HG02884 (cell line): ENCODE data around the gene MYH3.
A peak's percentile ranks its signal among the peaks of the same experiment; 100 is the strongest.

Experiments
- ATAC-seq: cut with Tn5 transposase; IDR thresholded peaks from one replicate; pipeline ENCODE4 v1.9.1; 2021; ENCODE audit warnings: mild to moderate bottlenecking, moderate library complexity; ENCODE audit not compliant: unreplicated experiment

MYH3 gene

DNA sequence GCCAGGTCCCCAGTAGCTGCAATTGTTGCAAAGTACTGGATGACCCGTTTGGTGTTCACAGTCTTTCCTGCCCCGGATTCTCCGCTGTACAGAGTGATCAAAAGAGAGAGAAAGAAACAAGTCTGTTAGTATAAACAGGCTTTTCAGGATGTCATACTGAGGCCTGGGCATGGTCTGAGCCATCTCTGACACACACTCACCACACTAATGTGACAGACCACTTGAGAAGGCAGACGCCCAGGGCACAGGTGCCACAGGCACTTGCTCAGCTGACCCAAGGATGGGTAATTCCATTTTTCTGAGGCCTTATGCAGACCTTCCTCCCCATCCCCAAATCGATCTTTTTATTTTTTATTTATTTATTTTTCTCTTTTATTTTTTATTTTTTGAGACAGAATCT lies 7.5 kb downstream of the MYH3 start:
- ATAC-seq: no peak

DNA sequence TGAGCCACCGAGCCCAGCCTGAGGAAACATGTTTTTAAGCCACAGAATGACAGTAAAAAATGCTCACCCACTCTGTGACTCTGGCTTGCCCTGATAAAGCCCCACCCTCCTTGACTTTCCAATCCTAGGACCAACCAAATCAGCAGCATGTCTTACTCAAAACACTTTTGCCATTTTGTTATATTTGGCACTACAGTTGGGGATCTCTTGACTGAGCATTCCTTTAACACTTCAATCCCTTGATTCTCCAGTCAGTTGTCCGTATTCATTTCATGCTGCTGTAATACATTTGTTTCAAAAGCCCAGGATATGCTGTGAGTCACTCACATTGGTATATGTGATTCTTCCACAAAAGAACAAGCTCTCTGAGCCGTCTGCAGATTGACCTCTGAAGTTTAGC lies 8.2 kb downstream of the MYH3 start:
- ATAC-seq: no peak

DNA sequence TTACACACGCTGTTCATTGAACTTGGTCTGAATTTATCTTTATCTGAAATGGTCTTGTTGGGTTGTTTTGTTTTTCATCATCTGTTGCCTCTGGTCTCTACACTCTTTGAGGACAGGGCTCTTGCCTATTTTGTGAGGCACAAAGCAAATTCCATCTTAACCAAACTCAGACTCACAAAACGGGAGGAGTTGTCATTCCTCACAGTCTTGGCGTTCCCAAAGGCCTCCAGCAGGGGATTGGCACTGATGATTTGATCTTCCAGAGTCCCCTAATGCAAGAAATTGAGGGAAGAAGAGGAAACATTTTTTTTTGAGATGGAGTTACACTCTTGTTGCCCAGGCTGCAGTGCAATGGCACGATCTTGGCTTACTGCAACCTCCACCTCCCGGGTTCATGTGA lies 8.7 kb downstream of the MYH3 start:
- no peak for ATAC-seq

DNA sequence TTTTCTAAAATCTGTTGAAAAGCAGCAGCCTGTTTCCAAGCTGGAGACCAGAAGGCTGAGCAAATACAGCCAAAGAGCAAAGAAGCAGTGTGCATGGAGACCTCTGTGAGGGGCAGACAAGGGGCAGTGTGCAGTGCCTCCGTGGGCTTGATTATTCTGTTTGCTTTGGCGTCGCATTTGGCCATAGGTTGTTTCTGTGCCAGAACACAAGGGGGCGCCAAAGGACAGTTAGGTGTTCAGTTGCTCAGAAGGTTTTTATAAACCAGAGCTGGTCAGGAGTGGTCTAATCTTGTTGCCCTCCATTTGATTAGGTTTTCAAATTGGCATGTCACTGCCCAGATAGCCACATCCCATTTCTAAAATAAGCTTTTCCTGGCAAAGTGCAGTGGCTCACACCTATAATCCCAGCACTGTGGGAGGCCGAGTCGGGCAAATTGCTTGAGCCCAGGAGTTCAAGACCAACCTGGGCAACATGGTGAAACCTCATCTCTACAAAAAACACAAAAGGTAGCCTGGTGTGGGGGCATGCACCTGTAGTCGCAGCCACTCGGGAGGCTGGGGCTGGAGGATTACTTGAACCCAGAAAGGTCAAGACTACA lies 10.6 kb downstream of the MYH3 start:
- ATAC-seq: no peak

DNA sequence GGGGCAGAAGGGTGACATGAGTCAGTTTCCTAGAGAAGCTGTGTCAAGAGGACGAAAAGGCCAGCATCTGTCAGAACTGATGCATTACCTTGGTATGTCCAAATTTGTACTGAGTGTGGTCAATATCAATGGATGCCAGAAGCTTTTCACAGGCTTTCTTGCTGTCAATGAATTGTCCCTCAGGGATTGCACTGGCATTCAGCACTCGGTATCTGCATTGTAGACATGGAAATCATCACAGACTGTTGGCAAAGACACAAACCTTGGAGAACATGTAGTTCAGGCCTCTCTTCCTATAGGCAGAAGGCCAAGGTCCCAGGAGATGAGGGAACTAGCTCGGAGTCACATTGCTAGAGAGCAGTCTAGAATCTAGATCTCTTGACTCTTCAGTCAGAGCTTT lies 16.6 kb downstream of the MYH3 start:
- ATAC-seq: no peak

DNA sequence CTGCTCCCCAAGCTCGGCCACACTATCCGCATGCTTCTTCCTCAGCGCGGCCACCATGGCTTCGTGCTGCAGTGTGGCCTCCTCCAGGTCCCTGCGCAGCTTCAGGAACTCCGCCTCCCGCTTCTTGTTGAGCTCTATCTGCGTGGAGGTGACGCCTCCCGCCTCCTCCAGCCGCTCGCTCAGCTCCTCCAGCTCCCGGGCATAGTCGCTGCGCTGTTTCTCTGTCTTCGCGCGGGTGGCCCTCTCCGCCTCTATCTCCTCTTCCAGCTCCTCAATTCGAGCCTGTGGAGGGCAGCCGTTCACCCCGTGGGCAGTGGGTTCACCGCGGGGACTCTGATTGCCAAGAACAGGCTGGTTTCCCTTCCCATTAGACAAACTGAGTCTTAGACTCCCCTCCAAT lies 19.0 kb downstream of the MYH3 start:
- no peak for ATAC-seq

- ATAC-seq: no peak
Measured at GRCh38 chr17:10635290-10635689, 21.8 kb downstream of the MYH3 start.

- peak; percentile 95 for ATAC-seq
Measured at GRCh38 chr17:10633738-10634379, 23.2 kb downstream of the MYH3 start.

GRCh38 chr17:10631701-10632100 lies 25.4 kb downstream of the MYH3 start:
- no peak for ATAC-seq

- ATAC-seq: no peak
Measured at GRCh38 chr17:10631048-10631700, 25.9 kb downstream of the MYH3 start.

GRCh38 chr17:10629706-10630105 lies 27.4 kb downstream of the MYH3 start:
- ATAC-seq: no peak

DNA sequence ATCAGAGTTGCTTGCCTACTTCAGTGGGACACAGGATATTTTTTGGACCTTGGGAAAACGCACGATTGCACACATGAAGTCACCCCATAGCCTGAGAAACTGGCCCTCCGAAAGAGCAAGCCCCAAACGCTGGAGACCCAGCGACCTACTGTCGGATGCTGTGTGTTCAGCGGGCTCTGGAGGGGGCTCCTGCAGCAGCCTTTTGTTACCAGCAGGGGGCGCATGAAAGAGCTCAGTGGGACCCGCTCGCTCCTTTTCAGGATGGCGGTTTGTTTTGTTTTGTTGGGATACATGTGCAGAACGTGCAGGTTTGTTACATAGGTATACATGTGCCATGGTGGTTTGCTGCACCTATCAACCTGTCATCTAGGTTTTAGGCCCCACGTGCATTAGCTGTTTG lies 28.4 kb downstream of the MYH3 start:
- no peak for ATAC-seq

DNA sequence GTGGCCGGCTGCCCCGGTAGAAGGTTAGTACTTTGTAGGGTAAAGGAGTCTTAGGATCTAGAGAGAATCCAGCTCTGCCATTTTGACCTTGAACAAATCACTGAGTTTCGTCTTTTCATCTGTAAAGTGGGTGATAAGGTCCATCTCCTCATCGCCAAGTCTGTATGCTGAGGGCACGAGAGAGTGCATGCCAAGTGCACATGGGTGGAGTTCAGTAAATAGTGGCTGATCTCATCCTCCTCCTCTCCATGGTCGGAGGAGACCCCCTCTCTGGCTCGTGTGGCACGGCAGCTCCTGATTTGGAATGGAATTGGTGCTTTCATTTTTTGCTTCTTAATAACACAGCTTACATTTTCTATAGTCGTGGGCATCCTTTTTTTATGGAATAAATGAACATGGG lies 30.7 kb downstream of the MYH3 start:
- no peak for ATAC-seq

GRCh38 chr17:10624969-10625368 lies 32.1 kb downstream of the MYH3 start:
- ATAC-seq: no peak

- no peak for ATAC-seq
Measured at GRCh38 chr17:10623737-10624338, 33.3 kb downstream of the MYH3 start.

- ATAC-seq: no peak
Measured at GRCh38 chr17:10622617-10623485, 34.3 kb downstream of the MYH3 start.

DNA sequence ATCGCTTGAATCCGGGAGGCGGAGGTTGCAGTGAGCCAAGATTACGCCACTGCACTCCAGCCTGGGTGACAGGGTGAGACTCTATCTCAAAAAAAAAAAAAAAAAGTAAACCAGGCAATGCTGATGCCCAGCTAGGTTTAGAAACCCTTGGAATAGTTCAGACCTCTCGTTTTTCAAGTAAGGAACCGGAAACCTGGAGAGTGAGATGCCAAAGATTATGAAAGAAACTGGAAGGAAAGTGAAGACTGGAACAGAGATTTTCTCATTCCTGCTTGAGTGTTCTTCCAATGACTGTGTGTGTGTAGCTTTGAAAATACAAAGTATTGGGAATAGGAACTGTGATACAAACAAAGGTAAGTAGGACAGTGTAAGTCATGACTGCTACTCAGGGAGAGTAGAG lies 35.7 kb downstream of the MYH3 start:
- ATAC-seq: no peak

DNA sequence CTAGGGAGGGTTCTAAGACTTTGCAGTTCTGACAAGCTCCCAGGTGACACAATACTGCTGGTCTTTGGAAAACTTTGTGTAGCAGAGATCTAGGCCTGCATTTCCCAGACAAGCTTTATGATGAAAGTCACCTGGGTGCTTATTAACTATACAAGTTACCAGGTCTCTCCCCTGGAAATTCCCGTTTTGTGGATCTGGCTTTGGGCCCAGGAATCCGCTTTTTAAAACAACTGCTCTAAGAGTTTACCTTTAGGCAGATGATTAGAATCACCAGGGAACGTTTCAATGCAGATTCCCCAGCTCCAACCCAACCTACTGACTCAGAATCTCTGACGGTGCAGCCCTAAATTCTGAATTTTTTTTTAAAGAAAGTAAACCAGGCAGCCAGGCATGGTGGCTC lies 36.3 kb downstream of the MYH3 start:
- no peak for ATAC-seq

DNA sequence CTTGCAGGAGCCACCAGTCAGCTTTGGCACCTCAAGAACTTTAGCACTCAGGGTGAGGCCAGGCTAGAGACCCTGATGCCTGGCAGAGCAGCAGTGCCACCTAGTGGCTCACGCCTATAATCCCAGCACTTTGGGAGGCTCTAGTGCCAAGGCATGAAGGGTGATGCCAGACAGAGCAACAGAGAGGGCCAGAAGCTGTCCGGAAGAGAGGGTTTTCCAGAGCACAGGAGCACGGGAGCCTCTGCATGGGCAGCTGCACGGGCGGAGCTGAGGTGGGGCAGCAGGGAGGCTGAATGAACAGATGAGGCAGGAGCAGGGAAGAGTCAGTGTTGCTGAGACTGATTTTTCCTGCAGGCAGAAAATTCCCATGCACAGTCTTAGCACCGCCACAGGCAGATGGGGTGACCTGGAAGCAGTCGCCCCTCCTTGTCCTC lies 38.9 kb downstream of the MYH3 start:
- peak; percentile 68 for ATAC-seq

GRCh38 chr17:10617120-10617505 lies 40.0 kb downstream of the MYH3 start:
- no peak for ATAC-seq

DNA sequence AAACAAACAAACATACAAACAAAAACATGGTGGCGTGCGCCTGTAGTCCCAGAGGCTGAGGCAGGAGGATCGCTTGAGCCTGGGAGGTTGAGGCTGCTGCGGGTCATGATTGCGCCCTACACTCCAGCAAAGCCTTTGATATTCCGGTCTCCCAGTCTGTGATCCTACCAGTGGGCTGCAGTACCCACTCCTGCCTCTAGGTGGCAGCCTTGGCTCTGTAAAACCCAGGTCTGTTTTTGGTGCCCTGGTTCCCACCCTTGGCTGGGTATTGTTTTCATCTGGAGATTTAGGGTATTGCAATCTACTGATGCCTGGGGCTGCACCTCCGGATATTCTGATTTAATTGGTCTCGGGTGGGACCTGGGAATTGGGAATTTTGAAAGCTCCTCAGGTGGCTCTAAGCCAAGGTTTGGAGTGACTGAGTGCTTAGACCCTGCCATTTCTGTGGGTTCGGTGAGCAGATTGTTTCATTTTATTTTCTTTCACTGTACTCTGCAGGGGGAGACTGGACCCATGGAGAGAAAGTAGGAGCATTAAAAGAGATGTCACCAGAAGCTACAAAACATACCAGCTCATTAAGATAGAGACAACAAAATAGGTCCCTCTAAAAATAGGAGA lies 40.5 kb downstream of the MYH3 start:
- ATAC-seq: no peak
